Measurements from ENCODE around the gene ZBTB17. TPM values are rescaled to one million over a fixed set of nuclear protein-coding genes. Genes with fewer than 3 reads are reported as not detected.
A peak's percentile ranks its signal among the peaks of the same experiment; 100 is the strongest.

Gene ZBTB17
- total and polyA plus RNA-seq, 9 of the 15 experiments (the other 6 are each of a cell fraction or from before 2014, with no cell fraction given) = 1.1 to 53.4 (median 29.6) TPM

DNA sequence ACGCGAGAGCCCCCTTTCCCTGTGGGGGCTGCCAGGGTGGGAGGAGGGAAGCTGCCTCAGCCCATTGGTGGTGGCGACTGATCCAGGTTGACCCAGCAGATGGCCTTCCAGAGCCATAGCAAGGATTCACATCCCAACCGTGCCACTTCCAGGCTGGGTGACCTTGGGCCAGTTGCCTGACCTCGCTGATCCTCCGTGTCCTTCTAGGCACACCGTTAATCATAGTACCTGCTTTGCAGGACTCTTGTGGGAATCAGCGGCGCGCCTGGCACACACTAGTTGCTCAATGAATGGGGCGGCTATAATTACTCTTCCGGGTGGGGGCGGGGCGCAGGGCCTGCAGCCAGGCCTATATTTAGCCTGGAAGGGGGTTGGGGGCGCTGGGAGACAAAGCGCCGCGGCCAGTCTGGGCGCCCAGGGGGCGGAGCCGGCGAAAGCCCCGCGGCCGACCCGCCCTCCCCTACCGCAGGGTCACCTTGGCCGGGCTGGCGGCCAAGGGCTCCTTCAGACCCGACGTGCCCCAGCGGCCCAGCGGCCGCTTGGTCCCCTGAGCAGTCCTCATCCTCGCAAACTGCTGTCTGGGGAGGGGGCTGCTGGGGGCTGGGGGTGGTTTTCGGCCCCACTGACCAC, 36.8 kb upstream of the ZBTB17 start (continued):
- TF ChIP-seq HMGXB4 (CRISPR knock-in tag; IDR thresholded peaks at IDR 0.05) (no peak), STAG1 (CRISPR knock-in tag; IDR thresholded peaks at IDR 0.05; ENCODE audit: borderline replicate concordance) (no peak), HMG20A (CRISPR knock-in tag; conservative IDR thresholded peaks at IDR 0.05) (no peak), NR2F6 (CRISPR knock-in tag; IDR thresholded peaks at IDR 0.05) (no peak), ZNF589 (CRISPR knock-in tag; IDR thresholded peaks at IDR 0.05; ENCODE audit: low read depth) (0 out of 2 replicates have a peak, but pooled peaks have one; percentile 59), ZNF24 (IDR thresholded peaks at IDR 0.05) (no peak), ZNF133 (CRISPR knock-in tag; IDR thresholded peaks at IDR 0.05) (no peak), RERE (CRISPR knock-in tag; IDR thresholded peaks at IDR 0.05; ENCODE audit: borderline replicate concordance) (no peak), ZNF609 (CRISPR knock-in tag; IDR thresholded peaks at IDR 0.05; ENCODE audit: borderline replicate concordance) (no peak), WHSC1 (IDR thresholded peaks at IDR 0.05; ENCODE audit: low read length) (no peak)
- TF ChIP-seq, protein P1, sequence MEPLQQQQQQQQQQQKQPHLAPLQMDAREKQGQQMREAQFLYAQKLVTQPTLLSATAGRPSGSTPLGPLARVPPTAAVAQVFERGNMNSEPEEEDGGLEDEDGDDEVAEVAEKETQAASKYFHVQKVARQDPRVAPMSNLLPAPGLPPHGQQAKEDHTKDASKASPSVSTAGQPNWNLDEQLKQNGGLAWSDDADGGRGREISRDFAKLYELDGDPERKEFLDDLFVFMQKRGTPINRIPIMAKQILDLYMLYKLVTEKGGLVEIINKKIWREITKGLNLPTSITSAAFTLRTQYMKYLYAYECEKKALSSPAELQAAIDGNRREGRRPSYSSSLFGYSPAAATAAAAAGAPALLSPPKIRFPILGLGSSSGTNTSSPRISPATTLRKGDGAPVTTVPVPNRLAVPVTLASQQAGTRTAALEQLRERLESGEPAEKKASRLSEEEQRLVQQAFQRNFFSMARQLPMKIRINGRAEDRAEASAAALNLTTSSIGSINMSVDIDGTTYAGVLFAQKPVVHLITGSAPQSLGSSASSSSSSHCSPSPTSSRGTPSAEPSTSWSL (CRISPR knock-in tag; IDR thresholded peaks at IDR 0.05; ENCODE audit: borderline replicate concordance) = no peak
- TF ChIP-seq, protein P2, sequence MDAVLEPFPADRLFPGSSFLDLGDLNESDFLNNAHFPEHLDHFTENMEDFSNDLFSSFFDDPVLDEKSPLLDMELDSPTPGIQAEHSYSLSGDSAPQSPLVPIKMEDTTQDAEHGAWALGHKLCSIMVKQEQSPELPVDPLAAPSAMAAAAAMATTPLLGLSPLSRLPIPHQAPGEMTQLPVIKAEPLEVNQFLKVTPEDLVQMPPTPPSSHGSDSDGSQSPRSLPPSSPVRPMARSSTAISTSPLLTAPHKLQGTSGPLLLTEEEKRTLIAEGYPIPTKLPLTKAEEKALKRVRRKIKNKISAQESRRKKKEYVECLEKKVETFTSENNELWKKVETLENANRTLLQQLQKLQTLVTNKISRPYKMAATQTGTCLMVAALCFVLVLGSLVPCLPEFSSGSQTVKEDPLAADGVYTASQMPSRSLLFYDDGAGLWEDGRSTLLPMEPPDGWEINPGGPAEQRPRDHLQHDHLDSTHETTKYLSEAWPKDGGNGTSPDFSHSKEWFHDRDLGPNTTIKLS (IDR thresholded peaks at IDR 0.05; ENCODE audit: borderline replicate concordance, low read depth) = no peak

Measured in K562 (cell line).